DMS 273 (cell line): ENCODE data around the gene SSTR3.
"Not testable (repeated sequence)": the region's sequence is repeated elsewhere in the genome, so short reads cannot be mapped to it uniquely, and the experiment has no call there.

Experiments used
- DNase-seq: peaks from one replicate; lab custom pipeline; 2025; ENCODE audit not compliant: unreplicated experiment; lab: John Stamatoyannopoulos, UW

SSTR3 gene

DNA sequence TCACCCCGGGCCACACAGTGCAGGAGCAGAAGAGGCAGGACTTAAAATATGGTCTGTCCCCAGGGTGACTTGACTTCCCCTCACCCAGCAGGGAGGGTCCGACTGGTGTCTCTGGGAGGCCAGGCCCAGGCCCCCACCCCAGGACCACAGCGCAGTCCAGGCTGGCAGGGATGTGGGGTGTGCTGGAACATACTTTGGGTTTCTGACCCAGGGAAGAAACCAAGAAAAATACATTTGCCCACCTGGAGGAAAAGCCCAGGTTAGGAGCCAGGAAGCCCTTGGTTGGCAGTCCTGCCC is 29.4 kb downstream of the SSTR3 start:
- DNase-seq = no peak

DNA sequence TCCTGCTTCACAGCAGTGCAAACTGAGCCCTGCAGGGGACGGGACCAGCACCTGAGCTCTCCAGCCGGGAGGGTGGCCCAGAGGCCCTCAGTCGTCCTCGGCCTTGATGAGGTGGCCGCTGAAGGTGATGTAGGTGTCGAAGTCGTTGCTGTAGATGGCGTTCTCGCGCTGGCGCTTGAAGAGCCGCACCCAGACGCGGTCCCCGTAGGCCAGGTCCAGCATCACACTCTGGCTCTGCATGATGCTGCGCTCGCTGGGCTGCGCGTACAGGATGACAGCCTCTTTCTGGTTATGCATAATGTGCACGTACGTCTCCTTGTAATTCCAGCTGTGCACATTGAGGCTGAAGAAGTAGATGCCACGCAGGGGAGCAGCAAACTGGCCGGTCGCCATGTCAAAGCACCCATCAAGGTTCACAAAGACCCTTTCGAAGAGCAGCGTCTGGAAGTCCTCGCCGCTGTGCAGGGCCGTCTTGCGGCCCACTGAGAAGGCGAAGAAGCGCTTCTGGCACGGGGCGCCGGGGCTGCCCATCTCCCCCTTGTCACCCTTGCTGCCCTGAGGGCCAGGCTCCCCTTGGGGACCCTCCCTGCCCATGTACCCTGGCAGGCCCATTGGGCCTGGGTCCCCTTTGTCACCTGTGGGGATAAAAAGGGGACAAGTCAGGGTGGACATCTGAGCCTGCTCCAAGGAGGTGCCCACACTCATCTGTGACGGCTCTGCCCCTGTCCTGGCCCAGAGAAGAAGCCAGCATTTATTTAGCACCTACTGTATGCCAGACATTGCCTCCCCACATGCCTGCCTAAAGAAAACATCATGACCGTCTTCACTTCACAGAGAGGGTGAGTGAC is 30.0 kb downstream of the SSTR3 start:
- DNase-seq = no peak

DNA sequence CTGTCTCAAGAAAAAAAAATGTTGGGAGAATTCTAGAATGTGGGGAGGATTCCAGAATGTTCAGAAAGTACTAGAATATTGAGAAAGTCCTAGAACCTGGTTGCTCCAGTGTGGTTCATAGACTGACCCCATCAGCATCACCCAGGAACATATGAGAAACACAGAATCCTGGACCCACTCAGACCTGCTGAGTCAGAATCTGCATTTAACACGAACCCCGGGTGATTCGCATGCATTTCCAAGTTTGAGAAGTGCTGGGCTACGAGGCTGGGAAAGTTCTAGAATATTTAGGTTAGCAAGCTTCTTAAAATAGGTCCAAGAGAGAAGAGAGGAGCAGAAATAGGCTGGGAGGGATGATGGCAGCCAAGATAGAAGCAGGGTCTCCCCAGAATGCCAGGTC is 30.6 kb downstream of the SSTR3 start:
- no peak for DNase-seq

DNA sequence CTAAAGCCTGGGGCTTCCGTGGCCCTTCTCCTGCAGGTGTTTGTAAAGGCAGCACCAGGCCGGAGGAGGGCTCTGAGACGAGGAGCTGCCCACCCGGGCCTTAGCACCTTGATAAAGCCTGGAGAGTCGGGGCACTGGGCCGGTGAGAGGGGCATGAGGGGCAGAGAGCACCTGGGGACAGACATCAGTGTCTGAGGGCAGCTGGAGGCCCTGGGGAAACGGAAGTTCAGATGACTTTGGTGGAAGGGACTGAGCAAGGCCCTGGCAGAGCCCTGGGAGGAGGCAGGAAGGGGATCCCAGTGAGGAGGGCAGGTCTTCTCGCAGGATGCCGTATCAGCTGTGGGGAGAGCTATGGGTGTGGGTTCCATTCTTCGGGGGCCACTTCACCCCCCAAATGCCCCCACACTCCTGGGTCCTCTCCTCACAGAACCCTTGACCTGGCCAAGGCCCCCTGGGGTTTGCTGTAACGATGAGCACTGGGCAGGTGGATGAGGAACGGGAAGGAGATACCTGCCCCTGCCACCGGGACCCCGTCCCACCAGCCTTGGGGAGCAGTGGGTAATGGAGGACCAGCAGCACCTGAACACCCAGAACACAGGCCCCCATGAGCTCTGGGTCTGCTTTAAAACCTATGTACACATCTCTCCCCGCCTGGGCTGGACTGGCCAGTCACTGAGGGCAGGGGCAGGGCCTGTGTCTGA is 31.6 kb downstream of the SSTR3 start:
- DNase-seq = no peak

DNA sequence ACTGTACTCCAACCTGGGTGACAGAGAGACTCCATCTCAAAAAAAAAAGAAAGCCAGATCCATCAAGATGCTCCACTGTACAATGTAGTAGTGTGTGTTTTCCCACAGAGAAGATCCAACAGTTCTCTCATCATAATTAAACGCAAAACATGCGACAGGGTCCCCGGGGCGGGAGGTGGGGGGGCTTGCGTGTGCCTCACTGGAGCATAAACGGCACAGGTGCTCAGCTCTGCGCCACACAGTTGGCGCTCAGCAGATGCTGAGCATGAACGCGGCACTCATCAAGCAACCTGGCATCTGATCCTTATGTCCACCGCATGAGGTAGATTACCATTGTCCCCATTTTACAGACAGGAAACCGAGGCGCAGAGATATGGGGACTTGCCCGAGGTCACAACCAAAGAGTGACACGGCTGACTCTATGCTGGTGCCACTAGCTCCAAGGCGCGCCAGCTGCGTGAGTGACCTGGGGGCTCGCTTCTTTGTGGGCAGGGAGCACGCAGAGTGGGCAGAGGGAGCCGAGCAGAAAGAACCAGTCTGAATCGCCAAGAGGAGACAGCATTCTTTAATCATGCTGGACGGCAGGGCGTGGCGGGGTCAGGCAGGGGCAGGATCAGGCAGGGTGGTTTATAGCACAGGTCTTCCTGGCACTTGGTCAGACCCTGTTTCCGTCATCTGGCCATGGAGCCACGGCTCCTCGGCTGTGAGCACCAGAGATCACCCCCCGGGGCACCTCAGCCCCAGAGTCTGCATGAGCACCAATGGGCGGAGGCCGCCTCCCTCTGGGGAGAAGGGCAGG is 32.5 kb downstream of the SSTR3 start:
- DNase-seq = no peak

DNA sequence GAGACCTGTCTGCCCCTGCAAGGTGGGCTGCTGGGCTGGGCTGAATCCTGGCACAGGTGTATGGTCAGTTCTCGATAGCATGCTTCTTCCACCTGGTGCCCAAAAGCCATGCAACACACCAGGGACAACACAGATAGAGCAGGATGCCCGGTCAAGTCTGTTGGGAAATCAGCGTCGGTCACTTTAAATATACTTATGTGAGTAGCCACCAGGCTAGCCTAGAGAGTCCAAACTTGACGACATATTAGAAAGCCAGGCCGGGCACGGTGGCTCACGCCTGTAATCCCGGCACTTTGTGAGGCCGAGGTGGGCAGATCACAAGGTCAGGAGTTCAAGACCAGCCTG is 33.2 kb downstream of the SSTR3 start:
- DNase-seq = no peak

DNA sequence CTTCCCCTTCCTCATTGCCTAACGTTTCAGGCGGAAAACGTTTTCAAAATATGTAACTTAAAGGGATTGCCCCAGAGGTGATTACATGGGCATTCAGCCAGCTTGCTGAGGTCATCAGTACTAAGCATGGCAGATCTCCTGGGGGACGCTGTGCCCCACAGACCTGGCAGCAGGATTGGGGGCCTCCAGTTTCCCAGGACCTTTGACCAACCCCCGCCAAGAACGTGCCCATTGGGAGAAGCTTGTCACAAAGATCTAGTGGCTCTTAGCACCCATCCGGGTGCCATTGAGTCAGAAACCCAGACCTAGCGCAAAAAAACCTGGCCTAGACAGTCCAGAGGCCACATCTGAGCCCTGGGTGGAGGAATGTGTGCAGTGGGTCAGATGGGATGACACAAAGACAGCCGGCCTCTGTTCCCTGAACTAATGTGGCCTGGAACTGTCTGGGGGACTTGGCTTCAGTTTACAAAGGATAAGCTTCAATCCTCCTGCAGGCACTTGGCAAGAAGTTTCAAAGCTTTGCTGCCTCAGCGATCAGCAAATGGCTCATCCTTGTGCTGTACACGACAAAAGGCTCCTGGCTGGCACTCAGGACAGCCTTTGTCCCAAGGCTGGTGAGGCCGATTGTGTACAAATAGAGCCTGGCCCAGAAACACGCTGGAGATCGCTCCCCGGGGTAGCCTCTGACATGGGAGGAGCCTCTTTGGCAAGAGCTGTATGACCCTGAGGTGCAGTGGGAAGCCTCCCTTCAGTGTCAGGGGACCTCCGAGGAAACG is 33.7 kb downstream of the SSTR3 start:
- DNase-seq = no peak

DNA sequence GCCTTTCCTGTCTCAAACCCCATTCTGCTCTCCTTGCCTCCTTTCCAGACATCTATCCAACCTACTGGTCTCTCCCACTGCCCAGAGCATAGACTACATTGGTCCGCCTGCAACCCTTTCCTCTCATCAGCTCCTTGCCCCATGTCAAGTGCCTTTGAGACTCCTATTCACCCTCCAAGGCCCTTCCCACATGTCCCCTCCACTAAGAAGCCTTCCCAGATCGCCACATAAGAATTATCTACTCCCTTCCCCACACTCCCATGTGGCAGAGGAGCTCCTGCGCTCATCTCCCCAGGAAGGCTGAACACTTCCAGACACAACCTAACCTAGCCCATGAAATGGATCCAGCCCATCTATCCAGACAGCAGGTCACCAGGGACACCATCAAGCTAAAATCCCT is 34.5 kb downstream of the SSTR3 start:
- no peak for DNase-seq

DNA sequence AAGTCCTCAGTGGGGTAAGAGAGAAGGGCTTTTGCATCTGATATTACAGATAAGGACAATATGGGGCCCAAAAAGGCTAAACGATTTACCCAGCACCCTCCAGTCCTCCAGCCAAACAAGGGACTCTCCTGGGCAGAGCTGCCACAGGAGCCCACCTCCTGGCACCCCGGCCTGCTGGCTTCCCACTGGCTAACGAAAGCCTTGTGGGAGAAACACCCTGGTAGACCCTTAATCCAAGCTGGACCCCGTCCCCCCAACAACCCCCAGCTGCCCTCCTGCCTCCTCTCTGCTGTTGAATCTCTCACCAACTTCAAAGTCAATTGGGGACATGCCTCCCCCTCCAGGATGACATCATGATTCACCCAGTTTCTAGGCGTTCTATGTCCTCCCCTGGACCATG is 35.1 kb downstream of the SSTR3 start:
- DNase-seq = no peak

DNA sequence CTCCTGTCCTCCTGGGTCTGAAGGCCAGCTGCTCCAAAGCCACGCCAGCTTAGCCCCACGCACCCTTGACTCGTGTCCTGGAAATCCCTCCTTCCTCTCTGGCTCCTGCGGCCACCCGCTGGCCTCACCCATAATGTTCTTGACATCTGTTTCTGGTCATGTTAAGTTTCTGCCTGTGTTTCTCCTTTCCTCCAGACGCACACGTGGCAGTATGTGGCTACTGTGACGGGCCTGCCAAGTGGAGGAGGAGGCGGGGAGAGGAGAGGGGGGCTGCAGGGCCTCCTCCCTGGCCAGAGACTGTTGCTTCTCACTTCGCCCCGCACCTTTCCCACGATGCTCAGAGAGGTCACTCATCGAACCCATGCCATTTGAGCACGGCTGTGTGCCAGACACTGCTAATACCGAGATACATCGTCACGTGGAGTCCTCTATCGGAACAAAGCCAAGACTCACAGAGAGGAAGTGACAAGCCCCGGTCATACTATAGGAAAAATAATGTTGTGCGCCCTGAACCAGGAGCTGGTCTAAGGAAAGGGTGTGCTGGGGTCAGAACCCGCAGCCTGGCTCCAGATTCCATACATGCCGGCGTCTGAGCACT is 35.7 kb downstream of the SSTR3 start:
- DNase-seq = no peak

DNA sequence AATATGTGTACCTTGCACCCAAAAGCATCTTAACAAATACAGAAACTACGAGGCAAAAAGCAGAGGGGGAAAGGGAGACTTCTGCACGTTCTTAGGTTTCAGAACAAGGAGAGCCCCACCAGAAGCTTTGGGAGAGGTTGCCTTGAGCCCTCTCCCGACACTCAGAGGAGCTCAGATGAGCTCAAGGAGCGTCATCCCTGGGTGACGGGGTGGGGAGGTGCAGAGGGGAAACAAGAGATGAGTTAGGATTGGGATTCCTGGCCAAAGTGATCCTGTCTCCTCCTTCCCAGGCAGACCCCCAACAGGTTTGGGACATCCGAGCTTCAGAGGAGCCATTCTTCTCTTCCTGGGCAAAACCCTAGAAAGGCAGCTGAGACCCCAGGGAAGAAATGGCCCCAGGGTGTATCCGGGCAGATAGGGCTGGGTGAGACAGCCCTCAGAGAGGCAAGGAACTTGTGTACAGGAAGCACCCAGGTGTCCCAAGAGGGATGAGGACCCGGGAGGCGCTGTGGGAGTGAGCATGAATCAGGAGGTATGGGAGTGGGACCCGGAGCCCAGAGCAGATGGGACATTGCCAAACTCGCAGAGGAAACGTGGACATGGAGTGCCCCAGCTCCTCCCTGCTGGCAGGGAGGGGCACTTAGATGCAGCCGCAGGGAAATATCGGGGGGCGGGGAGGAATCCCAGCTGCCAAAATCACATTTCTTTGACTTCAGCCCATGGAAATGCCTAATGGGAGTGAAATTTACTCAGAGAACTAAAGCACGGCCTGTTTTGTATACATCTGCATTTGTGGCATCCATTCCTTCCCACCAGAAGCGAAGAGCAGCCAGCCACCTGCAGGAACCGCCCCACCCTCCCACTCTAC is 36.6 kb downstream of the SSTR3 start:
- no peak for DNase-seq

DNA sequence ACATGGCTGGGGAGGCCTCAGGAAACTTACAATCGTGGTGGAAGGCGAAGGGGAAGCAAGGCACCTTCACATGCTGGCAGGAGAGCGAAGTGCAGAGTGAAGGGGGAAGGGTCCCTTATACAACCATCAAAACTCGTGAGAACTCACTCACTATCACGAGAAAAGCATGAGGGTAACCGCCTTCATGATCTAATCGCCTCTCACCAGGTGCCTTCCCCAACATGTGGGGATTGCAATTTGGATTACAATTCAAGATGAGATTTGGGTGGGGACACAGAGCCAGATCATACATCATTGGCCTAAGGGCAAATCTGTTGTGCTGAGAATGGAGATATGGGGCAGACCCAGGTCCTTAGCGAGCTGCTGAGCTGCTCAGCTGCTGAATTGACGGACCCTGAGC is 37.3 kb downstream of the SSTR3 start:
- no peak for DNase-seq

DNA sequence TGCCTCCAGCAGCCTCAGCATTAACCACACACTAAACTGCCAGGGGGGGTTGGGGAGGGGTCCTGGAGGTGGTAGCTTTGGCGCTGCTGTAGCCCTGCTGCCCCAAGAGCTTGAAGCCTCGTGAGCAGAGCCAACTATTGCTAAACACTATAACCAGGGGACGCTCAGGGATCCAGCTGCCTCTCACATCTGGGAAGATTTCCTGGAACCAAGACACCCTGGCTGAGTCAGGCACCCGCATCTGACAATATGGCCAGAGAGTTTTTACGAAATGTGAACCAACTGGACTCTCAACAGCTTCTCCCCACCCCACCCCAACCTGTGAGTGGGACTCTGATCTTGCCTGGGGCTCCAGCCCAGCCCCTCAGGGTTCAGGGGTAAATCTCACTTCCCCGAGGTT is 38.6 kb downstream of the SSTR3 start:
- DNase-seq = no peak

DNA sequence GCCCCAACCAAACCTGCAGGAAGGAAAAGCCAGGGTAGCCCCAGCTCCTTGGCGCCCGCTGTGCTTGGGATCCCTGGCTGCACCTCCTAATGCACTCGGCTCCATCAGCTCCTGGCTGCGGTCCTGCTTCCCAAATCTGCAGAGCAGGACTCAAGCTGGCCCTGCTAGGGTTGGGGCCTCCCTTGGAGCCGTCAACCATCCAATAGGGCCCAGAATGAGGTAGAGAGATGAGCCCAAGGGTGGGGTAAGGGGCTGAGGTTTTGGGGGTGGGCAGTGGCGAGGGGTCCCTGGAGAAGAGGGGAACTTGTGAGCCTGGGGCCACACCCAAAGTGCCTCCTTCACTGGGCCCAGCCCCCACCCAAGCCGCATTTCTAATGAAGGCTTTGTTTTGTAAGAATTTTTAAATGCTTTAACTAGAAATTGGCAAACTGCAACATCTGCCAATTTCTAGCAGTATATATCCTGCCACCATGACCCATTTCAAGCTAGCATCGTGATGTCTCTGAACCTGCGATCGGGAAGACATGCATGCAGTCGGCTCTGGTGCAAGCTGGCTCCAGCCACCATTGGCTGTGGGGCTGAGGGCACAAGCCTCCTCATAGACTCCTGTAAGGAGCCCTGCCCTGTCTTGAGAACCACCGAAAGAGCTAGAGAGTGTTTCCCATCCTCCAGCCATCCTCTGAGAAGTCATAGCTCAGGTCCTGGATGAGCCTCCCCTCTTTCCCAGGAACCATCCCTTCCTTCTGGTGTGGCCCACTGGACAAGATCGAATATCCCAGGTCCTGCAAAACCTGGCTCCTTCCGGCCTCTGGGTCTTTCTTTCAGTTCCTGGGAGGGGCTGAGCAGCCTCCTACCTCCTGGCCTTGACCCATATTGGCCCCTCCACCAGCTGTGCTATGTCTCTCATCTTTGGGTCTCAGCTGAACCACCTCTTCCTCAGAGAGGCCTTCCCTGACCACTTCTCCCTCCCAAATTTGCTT is 39.7 kb downstream of the SSTR3 start:
- DNase-seq = no peak

DNA sequence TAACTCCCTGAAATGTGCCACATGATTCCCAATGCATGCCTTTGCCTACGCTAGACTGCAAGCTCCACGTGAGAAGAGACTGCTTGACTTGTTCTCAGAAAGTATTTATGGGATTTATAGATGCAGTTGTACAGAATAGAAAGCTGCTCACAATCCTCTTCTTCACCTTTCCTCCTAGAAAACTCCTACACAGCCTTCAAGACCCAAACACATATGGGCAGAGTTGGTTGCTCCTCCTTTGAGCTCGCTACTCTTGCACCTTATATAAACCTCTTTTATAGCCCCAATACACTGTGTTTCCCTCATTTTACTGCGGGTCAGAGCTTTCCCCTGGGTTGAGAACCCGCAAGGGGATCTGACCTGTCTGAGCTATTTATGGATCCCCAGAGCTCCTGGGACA is 40.6 kb downstream of the SSTR3 start:
- no peak for DNase-seq

DNA sequence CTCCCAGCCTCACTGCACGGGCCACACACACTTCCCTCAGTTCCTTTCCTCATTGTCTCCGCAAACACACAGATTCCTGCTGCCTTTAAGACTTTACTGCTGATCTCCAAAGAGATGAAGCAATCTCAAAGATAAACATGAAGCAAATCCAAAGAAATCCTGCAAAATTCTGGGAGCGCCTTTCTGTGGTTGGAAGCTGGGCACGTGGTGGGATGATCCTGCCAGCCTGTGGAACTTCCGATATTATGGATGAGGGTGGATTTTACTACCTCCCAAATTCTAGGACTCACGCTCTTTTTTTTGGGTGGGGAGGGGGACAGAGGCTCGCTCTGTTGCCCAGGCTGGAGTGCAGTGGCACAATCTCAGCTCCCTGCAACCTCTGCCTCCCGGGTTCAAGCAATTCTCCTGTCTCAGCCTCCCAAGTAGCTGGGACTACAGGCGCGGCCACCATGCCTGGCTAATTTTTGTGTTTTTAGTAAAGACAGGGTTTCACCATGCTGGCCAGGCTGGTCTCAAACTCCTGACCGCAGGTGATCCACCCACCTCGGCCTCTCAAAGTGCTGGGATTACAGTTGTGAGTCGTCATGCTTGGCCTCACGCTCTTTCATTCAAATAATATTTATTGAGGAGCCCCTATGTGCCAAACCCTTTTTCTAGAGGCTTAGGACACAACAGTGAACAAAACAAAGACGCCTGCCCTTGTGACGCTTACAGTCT is 41.4 kb downstream of the SSTR3 start:
- not testable (repeated sequence) for DNase-seq

DNA sequence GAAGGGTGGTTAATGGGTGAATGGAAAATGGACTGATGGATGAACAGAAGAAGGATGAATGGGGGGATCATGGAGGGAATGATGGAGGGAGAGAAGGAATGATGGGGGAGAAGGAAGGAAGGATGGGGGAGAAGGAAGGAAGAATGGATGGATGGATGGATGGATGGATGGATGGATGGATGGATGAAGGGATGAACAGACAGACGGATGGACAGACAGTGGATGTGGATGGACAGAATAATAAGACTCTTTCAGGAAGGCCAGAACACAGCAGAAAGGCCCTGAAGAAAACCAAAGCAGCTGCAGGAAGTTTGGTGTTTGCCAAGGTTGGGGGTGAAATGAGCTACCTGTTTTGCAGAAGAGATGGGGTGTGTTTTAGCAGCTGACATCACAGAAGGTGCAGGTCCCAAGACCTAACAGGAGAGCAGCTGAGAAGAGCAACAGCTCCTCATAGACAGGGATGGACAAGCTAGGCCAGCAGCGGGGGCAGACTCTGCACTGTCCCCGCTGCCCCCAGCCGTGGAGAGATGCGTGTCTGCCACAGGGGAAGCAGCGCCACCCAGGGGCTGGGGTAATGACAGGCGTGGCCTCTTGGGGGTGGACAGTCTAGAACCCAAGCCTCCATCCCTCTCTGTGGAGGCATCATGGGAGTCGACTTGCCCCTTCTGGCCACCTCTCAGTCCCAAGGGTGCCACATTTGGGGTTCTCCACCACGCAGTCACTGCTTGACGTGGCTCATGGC is 42.2 kb downstream of the SSTR3 start:
- no peak for DNase-seq

DNA sequence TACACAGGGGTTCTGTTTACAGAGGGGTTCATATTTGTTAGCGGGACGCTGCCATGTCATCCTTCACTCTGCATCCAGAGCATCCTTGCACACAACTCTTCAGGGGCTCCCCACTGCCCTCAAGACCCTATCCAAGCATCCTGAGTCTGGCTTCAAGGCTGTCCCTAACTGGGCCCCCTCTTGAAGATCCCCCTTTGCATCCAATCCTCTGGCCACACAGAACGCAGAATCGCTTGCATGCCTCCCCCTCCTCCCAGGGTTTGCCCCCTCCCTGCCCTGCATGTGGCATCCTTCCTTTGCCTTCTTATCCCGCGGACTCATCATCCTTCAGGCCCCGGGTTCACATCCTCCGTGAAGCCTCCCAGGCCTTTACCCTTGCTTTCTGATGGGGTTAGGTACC is 42.9 kb downstream of the SSTR3 start:
- DNase-seq = no peak
